COLO668 (cell line): Measurements from ENCODE around the gene MGAT4B.

Source experiments
- DNase-seq: peaks from one replicate; lab custom pipeline; 2025; ENCODE audit not compliant: unreplicated experiment; lab: John Stamatoyannopoulos, UW

Gene MGAT4B

GRCh38 chr5:179812997-179813607 lies 6.4 kb upstream of the MGAT4B start:
- no peak for DNase-seq

- DNase-seq, result no peak
Observed at GRCh38 chr5:179812135-179812825, 5.6 kb upstream of the MGAT4B start.

GRCh38 chr5:179805529-179806249 lies 977 bp downstream of the MGAT4B start:
- peak; percentile 41 for DNase-seq

GRCh38 chr5:179805070-179805528 lies 1.6 kb downstream of the MGAT4B start:
- peak; percentile 41 for DNase-seq

GRCh38 chr5:179804555-179804947 lies 2.1 kb downstream of the MGAT4B start:
- DNase-seq, result peak; percentile 3

GRCh38 chr5:179803651-179804554 lies 2.8 kb downstream of the MGAT4B start:
- DNase-seq, result peak; percentile 83

- peak; percentile 88 for DNase-seq
Observed at GRCh38 chr5:179802950-179803562, 3.6 kb downstream of the MGAT4B start.

- no peak for DNase-seq
Observed at GRCh38 chr5:179802207-179802883, 4.3 kb downstream of the MGAT4B start.

GRCh38 chr5:179801304-179802206 lies 5.1 kb downstream of the MGAT4B start:
- peak; percentile 17 for DNase-seq

- DNase-seq, result no peak
Observed at GRCh38 chr5:179800696-179801201, 5.9 kb downstream of the MGAT4B start.

- no peak for DNase-seq
Observed at GRCh38 chr5:179800071-179800695, 6.5 kb downstream of the MGAT4B start.

- DNase-seq, result no peak
Observed at GRCh38 chr5:179799644-179799973, 7.1 kb downstream of the MGAT4B start.

GRCh38 chr5:179798771-179799643 lies 7.7 kb downstream of the MGAT4B start:
- no peak for DNase-seq

- DNase-seq, result no peak
Observed at GRCh38 chr5:179798144-179798770, 8.4 kb downstream of the MGAT4B start.

- no peak for DNase-seq
Observed at GRCh38 chr5:179797741-179798140, 8.9 kb downstream of the MGAT4B start.

GRCh38 chr5:179796877-179797608 lies 9.6 kb downstream of the MGAT4B start:
- no peak for DNase-seq
